Measurements from ENCODE around the gene VNN1.

GRCh38 chr6:132746048-132746447 lies 32.2 kb upstream of the VNN1 start:
- TF ChIP-seq CTCF (IDR thresholded peaks at IDR 0.05) = no peak
- TF ChIP-seq EP300 (IDR thresholded peaks at IDR 0.05) = no peak
